ENCODE results near the gene WHRN.

DNA sequence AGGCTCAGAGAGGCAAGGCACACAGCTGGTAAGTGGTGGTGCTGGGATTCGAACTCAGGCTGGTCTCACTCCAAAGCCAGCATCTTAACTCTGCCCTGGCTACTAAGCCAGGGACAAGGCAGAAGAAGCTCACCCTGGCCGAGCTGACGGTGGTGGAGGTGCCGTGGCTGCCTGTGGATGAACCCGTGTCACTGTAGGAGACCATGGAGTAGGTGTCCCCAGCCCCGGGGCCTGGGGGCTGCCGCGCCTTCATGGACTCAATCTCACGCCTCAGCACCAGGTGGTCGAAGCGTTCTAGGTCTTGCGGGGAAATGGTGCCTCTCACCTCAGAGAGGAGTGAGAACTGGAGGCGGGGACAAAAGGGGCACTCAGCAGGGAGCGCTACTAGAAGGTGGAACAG, 82.1 kb downstream of the WHRN start:
- TF ChIP-seq YY1 (IDR thresholded peaks at IDR 0.05; ENCODE audit: insufficient read depth, insufficient read length) (no peak), ZNF274 (IDR thresholded peaks at IDR 0.05; ENCODE audit: low read depth, low read length) (no peak)

Measured in NT2/D1 (cell line).